Left ventricle myocardium inferior (tissue), 1 donor: ENCODE data around the gene PLEKHA4. TPM values are rescaled to one million over a fixed set of nuclear protein-coding genes. Genes with fewer than 3 reads are reported as not detected.
A peak's percentile ranks its signal among the peaks of the same experiment; 100 is the strongest.

Experiments
- DNase-seq: peaks from one replicate; pipeline ENCODE4 v3.0.0-alpha.2; 2020
- H3K27ac ChIP-seq: fragments of 200-600 bp; replicated peaks from 2 replicates; pipeline ENCODE4 v1.8.0; 2021
- H3K27me3 ChIP-seq: fragments of 200-600 bp; 2 replicates; pipeline ENCODE4 v1.8.0; 2021; ENCODE audit warnings: low read depth
- H3K36me3 ChIP-seq: fragments of 200-600 bp; 2 replicates; pipeline ENCODE4 v1.8.0; 2021
- H3K4me1 ChIP-seq: fragments of 200-600 bp; 2 replicates; pipeline ENCODE4 v1.8.0; 2021
- H3K4me3 ChIP-seq: fragments of 200-600 bp; 2 replicates; pipeline ENCODE4 v1.8.0; 2021; ENCODE audit warnings: mild to moderate bottlenecking, moderate library complexity
- H3K9me3 ChIP-seq: fragments of 200-600 bp; replicated peaks from 2 replicates; pipeline ENCODE4 v1.8.0; 2021
- intact Hi-C: fragments of 100-400 bp; cut with micrococcal nuclease; formaldehyde crosslinking; loops from one replicate; pipeline ENCODE4 v1.11.0; 2022
- long read RNA-seq: library from polyadenylated mRNA; unstranded; transcript quantifications from one replicate; pipeline ENCODE4 v2.0.0, GENCODE V29; 2021
- total RNA-seq: library from RNA; stranded (reverse); fragmentation: NEBNext Ultra II Directional; extraction: Animal tissue kit (Norgen Biotek cat#: 25700); gene quantifications from one replicate; pipeline ENCODE4 v1.2.1, GENCODE V29; 2021
- TF ChIP-seq, protein P1 (sequence below): fragments of 200-600 bp; IDR thresholded peaks from 2 replicates; pipeline ENCODE4 v1.8.0; 2021; ENCODE audit warnings: antibody characterized with exemption, mild to moderate bottlenecking, borderline replicate concordance
- donor health status: DM: no; HTN: yes; CAD: no; lungs with severe emphysema.

Gene PLEKHA4
- total RNA-seq: 24.7 TPM
- long read RNA-seq, transcript PLEKHA4-201 (20 exons, 3,088 nt): major isoform, 12 of 36 reads
- long read RNA-seq, partial matches to known transcripts: 10 of 36 reads
- long read RNA-seq, other reads (novel, unspliced or antisense): 14 of 36 reads

- Histone ChIP-seq H3K27me3 (no peaks in the 10 kb centered on the region), H3K4me3 (peak within 1 kb of the TSS; percentile 58), H3K4me1 (peaks cover 44% of the 10 kb centered on the region), H3K27ac (peak within 1 kb of the TSS; percentile 85), H3K36me3 (peaks cover 3% of the 10 kb centered on the region), H3K9me3 (no peaks in the 10 kb centered on the region)
- DNase-seq: peak; percentile 86
- TF ChIP-seq, protein P1, sequence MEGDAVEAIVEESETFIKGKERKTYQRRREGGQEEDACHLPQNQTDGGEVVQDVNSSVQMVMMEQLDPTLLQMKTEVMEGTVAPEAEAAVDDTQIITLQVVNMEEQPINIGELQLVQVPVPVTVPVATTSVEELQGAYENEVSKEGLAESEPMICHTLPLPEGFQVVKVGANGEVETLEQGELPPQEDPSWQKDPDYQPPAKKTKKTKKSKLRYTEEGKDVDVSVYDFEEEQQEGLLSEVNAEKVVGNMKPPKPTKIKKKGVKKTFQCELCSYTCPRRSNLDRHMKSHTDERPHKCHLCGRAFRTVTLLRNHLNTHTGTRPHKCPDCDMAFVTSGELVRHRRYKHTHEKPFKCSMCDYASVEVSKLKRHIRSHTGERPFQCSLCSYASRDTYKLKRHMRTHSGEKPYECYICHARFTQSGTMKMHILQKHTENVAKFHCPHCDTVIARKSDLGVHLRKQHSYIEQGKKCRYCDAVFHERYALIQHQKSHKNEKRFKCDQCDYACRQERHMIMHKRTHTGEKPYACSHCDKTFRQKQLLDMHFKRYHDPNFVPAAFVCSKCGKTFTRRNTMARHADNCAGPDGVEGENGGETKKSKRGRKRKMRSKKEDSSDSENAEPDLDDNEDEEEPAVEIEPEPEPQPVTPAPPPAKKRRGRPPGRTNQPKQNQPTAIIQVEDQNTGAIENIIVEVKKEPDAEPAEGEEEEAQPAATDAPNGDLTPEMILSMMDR: no peak
- intact Hi-C loops: no loop called here
These were observed at the start of gene PLEKHA4 for GRCh38 chr19:48868114-48868886. Gene PLEKHA4 (minus strand): TSS chr19:48868617. CDS start chr19:48867620, 997 bp downstream.

DNA sequence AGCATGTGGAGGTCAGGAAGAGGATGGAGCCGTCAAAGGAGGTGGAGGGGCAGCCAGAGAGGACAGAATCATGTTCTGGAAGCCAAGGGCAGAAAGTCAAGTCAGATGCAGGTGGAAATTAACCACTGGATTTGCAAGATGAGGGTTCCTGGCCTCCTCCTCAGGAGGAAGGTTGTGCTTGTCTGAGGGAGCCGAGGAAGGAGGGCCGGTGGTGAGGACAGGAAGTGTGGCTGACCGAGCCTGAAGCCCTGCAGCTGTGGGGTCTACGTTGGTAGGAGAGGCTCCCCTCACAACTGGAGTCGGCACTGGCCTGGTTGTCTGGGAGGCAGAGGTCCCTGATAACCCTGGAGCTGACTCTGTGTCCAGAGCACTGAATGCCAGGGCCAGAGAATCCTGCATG lies 49.7 kb upstream of the PLEKHA4 start:
- peaks cover 6% of the 10 kb centered on the region for H3K4me1 ChIP-seq
- no peaks in the 10 kb centered on the region for H3K9me3 ChIP-seq
- no peak overlapping the region for H3K27ac ChIP-seq
- DNase-seq: no peak
- intact Hi-C loops: no loop called here
- TF ChIP-seq, protein P1: no peak
- no peaks in the 10 kb centered on the region for H3K27me3 ChIP-seq
- H3K4me3 ChIP-seq: no peak overlapping the region
- peaks cover 92% of the 10 kb centered on the region for H3K36me3 ChIP-seq

- TF ChIP-seq, protein P1: no peak
- no peak overlapping the region for H3K27ac ChIP-seq
- DNase-seq: no peak
- intact Hi-C loops: no loop called here
- H3K4me3 ChIP-seq: no peak overlapping the region
- H3K27me3 ChIP-seq: no peaks in the 10 kb centered on the region
- no peaks in the 10 kb centered on the region for H3K9me3 ChIP-seq
- H3K36me3 ChIP-seq: peaks cover 97% of the 10 kb centered on the region
- peaks cover 7% of the 10 kb centered on the region for H3K4me1 ChIP-seq
These were observed 47.3 kb upstream of the PLEKHA4 start for GRCh38 chr19:48915757-48916156.

DNA sequence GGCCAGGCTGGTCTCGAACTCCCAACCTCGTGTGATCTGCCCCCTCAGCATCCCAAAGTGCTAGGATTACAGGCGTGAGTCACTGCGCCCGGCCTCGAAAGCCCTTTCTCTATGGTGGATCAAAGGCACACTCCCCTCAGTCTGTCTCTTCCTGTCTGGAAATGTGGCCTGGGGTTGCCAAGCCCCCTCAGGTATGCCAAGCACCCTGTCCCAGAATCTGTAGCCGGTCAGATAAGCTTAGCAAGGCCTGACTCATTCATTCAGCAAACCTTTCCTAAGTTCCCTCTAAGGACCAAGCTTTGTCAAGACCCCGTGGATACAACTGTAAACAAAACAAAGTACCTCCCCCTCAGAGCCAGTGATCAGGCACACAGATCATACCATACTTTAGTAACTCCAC lies 45.8 kb upstream of the PLEKHA4 start:
- Histone ChIP-seq H3K36me3 (peaks cover 99% of the 10 kb centered on the region), H3K27me3 (no peaks in the 10 kb centered on the region), H3K27ac (no peak overlapping the region), H3K9me3 (no peaks in the 10 kb centered on the region), H3K4me3 (no peak overlapping the region), H3K4me1 (peaks cover 20% of the 10 kb centered on the region)
- intact Hi-C loops: no loop called here
- TF ChIP-seq, protein P1: no peak
- DNase-seq: no peak

DNA sequence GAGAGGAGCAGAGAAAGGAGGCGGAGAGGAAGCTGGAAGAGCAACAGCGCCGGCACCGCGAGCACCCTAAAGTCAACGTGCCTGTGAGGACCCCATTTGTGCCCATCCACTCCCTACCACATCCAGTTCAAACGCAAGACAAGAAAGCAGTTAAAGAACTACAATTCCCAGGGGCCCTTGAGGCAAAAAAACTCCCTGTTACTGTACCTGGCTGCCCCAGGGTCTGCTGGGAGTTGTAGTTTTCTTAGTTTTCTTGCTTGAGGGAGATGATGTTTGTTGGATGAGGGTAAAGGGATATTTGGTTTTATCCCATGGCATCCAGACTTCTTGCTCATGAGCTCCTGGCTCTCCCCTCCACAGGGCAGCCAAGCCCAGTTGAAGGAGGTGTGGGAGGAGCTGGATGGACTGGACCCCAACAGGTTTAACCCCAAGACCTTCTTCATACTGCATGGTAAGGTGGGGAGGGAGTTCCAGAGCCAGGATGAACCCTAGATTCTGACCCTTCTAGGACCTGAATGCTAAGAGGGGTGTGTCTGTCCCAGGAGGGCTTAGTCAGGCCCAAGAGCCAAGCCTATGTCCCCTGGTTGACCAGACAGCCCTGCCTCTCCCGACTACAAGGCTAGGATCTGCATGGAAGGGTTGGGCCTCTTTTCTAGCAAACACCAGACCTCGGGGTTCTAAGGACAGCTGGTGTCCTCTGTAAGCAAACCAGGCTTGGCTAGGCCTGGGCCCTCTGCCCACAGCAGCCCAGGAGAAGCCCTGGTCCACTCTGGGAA lies 44.9 kb upstream of the PLEKHA4 start:
- H3K27me3 ChIP-seq: no peaks in the 10 kb centered on the region
- H3K36me3 ChIP-seq: peaks cover 96% of the 10 kb centered on the region
- H3K4me3 ChIP-seq: no peak overlapping the region
- no peaks in the 10 kb centered on the region for H3K9me3 ChIP-seq
- intact Hi-C loops: no loop called here
- TF ChIP-seq, protein P1: no peak
- no peak overlapping the region for H3K27ac ChIP-seq
- DNase-seq: no peak
- H3K4me1 ChIP-seq: peaks cover 24% of the 10 kb centered on the region
